ENCODE data around the gene KRT84. TPM values are rescaled to one million over a fixed set of nuclear protein-coding genes. Genes with fewer than 3 reads are reported as not detected.

KRT84 gene
- total RNA-seq, 1 experiment from 2014 or later, result not detected

- Histone ChIP-seq H3K27me3 (ENCODE audit: insufficient read depth, low read length) (no peaks in the 10 kb centered on the region; the same call in 1 of the 2 replicates), H3K4me1 (ENCODE audit: control insufficient read depth in 1 of 2, insufficient read depth in 2 of 2, low read length in 2 of 2) (peaks cover 0 to 32% of the 10 kb centered on the region in 2 experiments; a peak in 2 of 4 replicates), H3K79me2 (ENCODE audit: insufficient read depth, low read length) (no peaks in the 10 kb centered on the region), H4K20me1 (ENCODE audit: insufficient read depth) (no peaks in the 10 kb centered on the region), H3K36me3 (ENCODE audit: control insufficient read depth in 1 of 2, insufficient read depth in 2 of 2, low read length in 2 of 2) (no peaks in the 10 kb centered on the region), H3K9me3 (ENCODE audit: control insufficient read depth in 1 of 2, insufficient read depth in 1 of 2, low read depth in 1 of 2, low read length in 2 of 2) (no peaks in the 10 kb centered on the region), H3K4me3 (replicated peaks in 1 of 2; ENCODE audit: low read depth in 1 of 2, low read length in 2 of 2) (no peak overlapping the region), H3K4me2 (ENCODE audit: low read length) (no peak overlapping the region), H3K9me2 (ENCODE audit: insufficient read depth) (no peaks in the 10 kb centered on the region), H3K27ac (ENCODE audit: low read depth, low read length) (no peak overlapping the region), H3K9ac (ENCODE audit: low read length) (no peak overlapping the region), H2AFZ (ENCODE audit: low read depth, low read length, poor library complexity, severe bottlenecking) (no peak overlapping the region)
- DNase-seq (ENCODE audit: low read depth, low spot score) (no peak), ATAC-seq (no peak)
- CTCF ChIA-PET, result interaction anchor here (1.8 kb wide), 1 partner anchor 437 kb away, joined by 3 read pairs; no protein-coding TSS in a partner anchor
- intact Hi-C loops (cut with micrococcal nuclease), result no loop called here
- RAD21 ChIA-PET (ENCODE audit: low non-redundant PET in 1 of 2, low total read pairs in 2 of 2, uncharacterized antibody in 2 of 2, unreplicated experiment in 2 of 2), result no interaction called here
- POLR2A ChIA-PET, result no interaction called here
- no TSS peak for BruUV-seq (replicated peaks)
- no peak for TF ChIP-seq ZNF274 (IDR thresholded peaks at IDR 0.05; ENCODE audit: low read depth, low read length)
- TF ChIP-seq EGR1 (IDR thresholded peaks at IDR 0.05; ENCODE audit: low read depth), result no peak
- no peak for TF ChIP-seq REST (IDR thresholded peaks at IDR 0.05; ENCODE audit: low read depth)
- no peak for TF ChIP-seq YY1 (IDR thresholded peaks at IDR 0.05; ENCODE audit: extremely low read depth, insufficient replicate concordance, low read depth, low read length)
- TF ChIP-seq CTCF (IDR thresholded peaks at IDR 0.05 in 2 of 3, conservative IDR thresholded peaks at IDR 0.05 in 1 of 3; ENCODE audit: borderline replicate concordance in 1 of 3, insufficient read depth in 1 of 3, low read depth in 2 of 3, low read length in 2 of 3), result no peak
- TF ChIP-seq EZH2phosphoT487 (IDR thresholded peaks at IDR 0.05; ENCODE audit: borderline replicate concordance), result no peak
- TF ChIP-seq CEBPB (IDR thresholded peaks at IDR 0.05; ENCODE audit: low read depth), result no peak
- TF ChIP-seq MAX (IDR thresholded peaks at IDR 0.05), result no peak
- no peak for TF ChIP-seq SIN3A (IDR thresholded peaks at IDR 0.05; ENCODE audit: low read depth)
- no peak for TF ChIP-seq ZBTB33 (IDR thresholded peaks at IDR 0.05; ENCODE audit: extremely low read depth, insufficient replicate concordance, low read length)
- TF ChIP-seq SRF (IDR thresholded peaks at IDR 0.05; ENCODE audit: low read depth), result no peak
Measured at GRCh38 chr12:52433501-52434080, 48.1 kb upstream of the KRT84 start.

All from HCT116 (cell line).